ENCODE results near the gene LSR. TPM values are rescaled to one million over a fixed set of nuclear protein-coding genes. Genes with fewer than 3 reads are reported as not detected.

Gene LSR
- polyA plus RNA-seq, 1 experiment: 0.42 TPM

DNA sequence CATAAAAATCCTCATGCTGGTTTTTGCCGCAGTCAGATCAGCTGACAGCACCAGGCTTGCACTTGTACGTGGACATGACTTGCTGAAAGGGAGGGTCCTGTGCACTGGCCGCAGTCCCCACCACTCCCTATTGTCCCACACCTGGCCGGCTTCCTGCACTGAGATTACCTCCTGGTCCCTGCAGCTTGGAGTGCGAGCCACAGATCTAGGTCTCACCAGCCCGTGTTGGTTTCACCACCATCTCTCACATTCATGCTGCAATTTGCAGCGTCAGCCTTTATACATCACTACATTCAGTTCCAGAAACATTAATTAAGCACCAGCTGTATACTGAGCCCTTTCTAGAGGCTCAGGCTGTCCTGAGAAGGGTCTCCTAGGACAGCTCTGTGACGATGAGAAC, 65.2 kb downstream of the LSR start:
- no peak for DNase-seq (ENCODE audit: low read depth)
- CTCF ChIA-PET: interaction anchor here (0.8 kb wide), 1 partner anchor 432 kb away, joined by 4 read pairs; the partner anchor contains the start of gene PSENEN
- no peaks in the 10 kb centered on the region for H3K27me3 ChIP-seq (ENCODE audit: control insufficient read depth, insufficient read depth, low read length)
- TF ChIP-seq, protein P1, sequence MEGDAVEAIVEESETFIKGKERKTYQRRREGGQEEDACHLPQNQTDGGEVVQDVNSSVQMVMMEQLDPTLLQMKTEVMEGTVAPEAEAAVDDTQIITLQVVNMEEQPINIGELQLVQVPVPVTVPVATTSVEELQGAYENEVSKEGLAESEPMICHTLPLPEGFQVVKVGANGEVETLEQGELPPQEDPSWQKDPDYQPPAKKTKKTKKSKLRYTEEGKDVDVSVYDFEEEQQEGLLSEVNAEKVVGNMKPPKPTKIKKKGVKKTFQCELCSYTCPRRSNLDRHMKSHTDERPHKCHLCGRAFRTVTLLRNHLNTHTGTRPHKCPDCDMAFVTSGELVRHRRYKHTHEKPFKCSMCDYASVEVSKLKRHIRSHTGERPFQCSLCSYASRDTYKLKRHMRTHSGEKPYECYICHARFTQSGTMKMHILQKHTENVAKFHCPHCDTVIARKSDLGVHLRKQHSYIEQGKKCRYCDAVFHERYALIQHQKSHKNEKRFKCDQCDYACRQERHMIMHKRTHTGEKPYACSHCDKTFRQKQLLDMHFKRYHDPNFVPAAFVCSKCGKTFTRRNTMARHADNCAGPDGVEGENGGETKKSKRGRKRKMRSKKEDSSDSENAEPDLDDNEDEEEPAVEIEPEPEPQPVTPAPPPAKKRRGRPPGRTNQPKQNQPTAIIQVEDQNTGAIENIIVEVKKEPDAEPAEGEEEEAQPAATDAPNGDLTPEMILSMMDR (IDR thresholded peaks at IDR 0.05; ENCODE audit: insufficient read depth, low read depth, low read length): no peak
- POLR2A ChIA-PET: no interaction called here
- H3K36me3 ChIP-seq (ENCODE audit: control insufficient read depth, insufficient read depth, low read length): no peaks in the 10 kb centered on the region
- no peak overlapping the region for H3K4me3 ChIP-seq (ENCODE audit: low read depth, low read length)

DNA sequence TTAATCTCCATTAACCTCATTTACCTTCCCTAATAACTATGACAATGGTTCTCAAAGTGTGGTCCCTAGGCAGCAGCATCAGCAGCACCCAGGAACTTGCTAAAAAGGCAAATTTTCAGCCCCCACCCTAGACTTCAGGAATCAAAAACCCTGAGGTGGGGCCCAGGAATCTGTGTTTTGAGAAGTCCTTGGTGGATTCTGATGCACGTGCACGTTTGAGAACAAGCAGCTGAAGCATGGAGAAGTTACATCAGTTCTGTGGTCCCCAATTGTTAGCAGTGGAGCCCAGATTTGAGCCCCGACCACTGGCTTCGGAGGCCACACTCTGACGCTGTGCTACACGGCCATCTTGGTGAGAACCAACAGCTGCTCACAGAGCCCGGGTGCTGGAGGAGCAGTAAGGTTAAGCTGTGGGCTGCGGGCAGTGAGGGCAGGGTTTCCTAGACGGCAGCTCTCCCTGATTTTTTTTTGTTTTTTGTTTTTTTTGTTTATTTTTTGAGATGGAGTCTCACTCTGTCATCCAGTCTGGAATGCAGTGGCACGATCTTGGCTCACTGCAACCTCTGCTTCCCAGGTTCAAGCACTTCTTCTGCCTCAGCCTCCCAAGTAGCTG, 66.2 kb downstream of the LSR start:
- H3K4me3 ChIP-seq (ENCODE audit: low read depth, low read length): no peak overlapping the region
- DNase-seq (ENCODE audit: low read depth): no peak
- H3K27me3 ChIP-seq (ENCODE audit: control insufficient read depth, insufficient read depth, low read length): no peaks in the 10 kb centered on the region
- POLR2A ChIA-PET: no interaction called here
- H3K36me3 ChIP-seq (ENCODE audit: control insufficient read depth, insufficient read depth, low read length): no peaks in the 10 kb centered on the region
- TF ChIP-seq, protein P1 (IDR thresholded peaks at IDR 0.05; ENCODE audit: insufficient read depth, low read depth, low read length): no peak
- CTCF ChIA-PET: no interaction called here

DNA sequence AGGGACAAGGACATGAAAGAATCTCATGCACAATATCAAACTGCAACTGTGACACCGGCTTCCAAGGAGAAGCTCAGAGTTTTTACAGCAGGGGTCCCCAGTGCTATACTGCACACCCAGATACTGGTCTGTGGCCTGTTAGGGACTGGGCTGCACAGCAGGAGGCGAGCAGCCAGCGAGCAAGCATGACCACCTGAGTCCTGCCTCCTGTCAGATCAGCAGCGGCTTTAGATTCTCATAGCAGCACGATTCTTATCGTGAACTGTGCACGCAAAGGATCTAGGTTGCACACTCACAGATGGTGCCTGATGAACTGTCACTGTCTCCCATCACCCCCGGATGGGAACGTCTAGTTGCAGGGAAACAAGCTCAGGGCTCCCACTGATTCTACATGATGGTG, 67.1 kb downstream of the LSR start:
- TF ChIP-seq, protein P1 (IDR thresholded peaks at IDR 0.05; ENCODE audit: insufficient read depth, low read depth, low read length): no peak
- CTCF ChIA-PET: no interaction called here
- Histone ChIP-seq H3K27me3 (ENCODE audit: control insufficient read depth, insufficient read depth, low read length) (no peaks in the 10 kb centered on the region), H3K36me3 (ENCODE audit: control insufficient read depth, insufficient read depth, low read length) (no peaks in the 10 kb centered on the region), H3K4me3 (ENCODE audit: low read depth, low read length) (no peak overlapping the region)
- no peak for DNase-seq (ENCODE audit: low read depth)
- POLR2A ChIA-PET: no interaction called here

DNA sequence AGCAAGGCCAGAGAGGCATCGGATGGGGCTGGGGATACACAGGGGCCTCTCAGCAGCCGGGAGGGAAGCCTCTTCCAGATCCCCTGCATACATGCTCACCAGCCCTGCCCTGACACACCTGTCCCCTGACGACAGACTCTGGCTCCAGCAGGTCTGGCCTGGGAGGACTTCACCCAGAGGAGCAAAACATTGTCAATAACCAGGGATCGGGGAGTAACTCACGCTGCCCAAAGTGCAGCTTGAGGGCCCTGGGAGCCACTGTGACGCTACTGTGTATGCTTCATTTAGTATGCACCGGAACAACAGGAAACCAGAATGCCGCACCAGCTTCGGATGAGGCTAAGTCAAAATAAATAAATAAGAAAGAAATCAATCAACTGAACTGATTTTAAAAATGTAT, 67.8 kb downstream of the LSR start:
- Histone ChIP-seq H3K4me3 (ENCODE audit: low read depth, low read length) (no peak overlapping the region), H3K36me3 (ENCODE audit: control insufficient read depth, insufficient read depth, low read length) (no peaks in the 10 kb centered on the region), H3K27me3 (ENCODE audit: control insufficient read depth, insufficient read depth, low read length) (no peaks in the 10 kb centered on the region)
- ChIA-PET POLR2A (no interaction called here), CTCF (interaction anchor here (0.9 kb wide), 1 partner anchor 193 kb away, joined by 3 read pairs; no protein-coding TSS in a partner anchor)
- TF ChIP-seq, protein P1 (IDR thresholded peaks at IDR 0.05; ENCODE audit: insufficient read depth, low read depth, low read length): no peak
- DNase-seq (ENCODE audit: low read depth): no peak

Other genes starting within 250 kb of the LSR start
- 51.0 and 74.9 TPM in 2 replicates for gene GRAMD1A, start 248.7 kb upstream of the LSR start, polyA plus RNA-seq (2011; rRNA removed)
- 6.2 and 9.5 TPM in 2 replicates for gene SCN1B, start 218.5 kb upstream of the LSR start, polyA plus RNA-seq (2011; rRNA removed)
- gene HPN, start 207.3 kb upstream of the LSR start, polyA plus RNA-seq (2011; rRNA removed): not detected in 2 replicates
- not detected in 2 replicates for gene FXYD3, start 133.2 kb upstream of the LSR start, polyA plus RNA-seq (2011; rRNA removed)
- gene LGI4, start 113.9 kb upstream of the LSR start, polyA plus RNA-seq (2011; rRNA removed): 0.17 and 0.25 TPM in 2 replicates
- 3.8 and 4.0 TPM in 2 replicates for gene FXYD1, start 110.2 kb upstream of the LSR start, polyA plus RNA-seq (2011; rRNA removed)
- gene FXYD7, start 105.7 kb upstream of the LSR start, polyA plus RNA-seq (2011; rRNA removed): 0.10 TPM in 1 of 2 replicates, not detected in the other
- 248 and 332 TPM in 2 replicates for gene FXYD5, start 94.3 kb upstream of the LSR start, polyA plus RNA-seq (2011; rRNA removed)
- gene FAM187B, start 20.3 kb upstream of the LSR start, polyA plus RNA-seq (2011; rRNA removed): not detected in 2 replicates
- gene USF2, start 20.0 kb downstream of the LSR start, polyA plus RNA-seq (2011; rRNA removed): 80.3 and 80.9 TPM in 2 replicates
- not detected in 2 replicates for gene HAMP, start 33.5 kb downstream of the LSR start, polyA plus RNA-seq (2011; rRNA removed)
- gene MAG, start 43.2 kb downstream of the LSR start, polyA plus RNA-seq (2011; rRNA removed): not detected in 2 replicates
- not detected in 2 replicates for gene CD22, start 80.2 kb downstream of the LSR start, polyA plus RNA-seq (2011; rRNA removed)
- gene FFAR1, start 98.9 kb downstream of the LSR start, polyA plus RNA-seq (2011; rRNA removed): not detected in 2 replicates
- gene FFAR3, start 109.5 kb downstream of the LSR start, polyA plus RNA-seq (2011; rRNA removed): not detected in 2 replicates
- gene GPR42, start 122.1 kb downstream of the LSR start, polyA plus RNA-seq (2011; rRNA removed): not detected in 2 replicates
- not detected in 2 replicates for gene FFAR2, start 199.3 kb downstream of the LSR start, polyA plus RNA-seq (2011; rRNA removed)
- gene KRTDAP, start 241.5 kb downstream of the LSR start, polyA plus RNA-seq (2011; rRNA removed): not detected in 2 replicates